Measurements from ENCODE around the gene MRPL16.
"Not testable (repeated sequence)": the region's sequence is repeated elsewhere in the genome, so short reads cannot be mapped to it uniquely, and the experiment has no call there.

MRPL16 gene

GRCh38 chr11:59791639-59792038, 18.9 kb downstream of the MRPL16 start:
- TF ChIP-seq BHLHE40 (IDR thresholded peaks at IDR 0.05; ENCODE audit: borderline replicate concordance) (no peak), FOXK2 (IDR thresholded peaks at IDR 0.05) (no peak), ARNT (IDR thresholded peaks at IDR 0.05) (no peak), TARDBP (IDR thresholded peaks at IDR 0.05) (no peak), L3MBTL2 (conservative IDR thresholded peaks at IDR 0.05) (no peak), CTBP1 (IDR thresholded peaks at IDR 0.05; ENCODE audit: borderline replicate concordance) (no peak), HDGF (IDR thresholded peaks at IDR 0.05; ENCODE audit: borderline replicate concordance) (no peak), LEF1 (IDR thresholded peaks at IDR 0.05; ENCODE audit: borderline replicate concordance) (no peak)
- TF ChIP-seq, protein P1, sequence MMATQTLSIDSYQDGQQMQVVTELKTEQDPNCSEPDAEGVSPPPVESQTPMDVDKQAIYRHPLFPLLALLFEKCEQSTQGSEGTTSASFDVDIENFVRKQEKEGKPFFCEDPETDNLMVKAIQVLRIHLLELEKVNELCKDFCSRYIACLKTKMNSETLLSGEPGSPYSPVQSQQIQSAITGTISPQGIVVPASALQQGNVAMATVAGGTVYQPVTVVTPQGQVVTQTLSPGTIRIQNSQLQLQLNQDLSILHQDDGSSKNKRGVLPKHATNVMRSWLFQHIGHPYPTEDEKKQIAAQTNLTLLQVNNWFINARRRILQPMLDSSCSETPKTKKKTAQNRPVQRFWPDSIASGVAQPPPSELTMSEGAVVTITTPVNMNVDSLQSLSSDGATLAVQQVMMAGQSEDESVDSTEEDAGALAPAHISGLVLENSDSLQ (IDR thresholded peaks at IDR 0.05): no peak
- ChIA-PET POLR2A (no interaction called here), CTCF (no interaction called here)
- no peak for DNase-seq (ENCODE audit: extremely low spot score)

- TF ChIP-seq, protein P1 (IDR thresholded peaks at IDR 0.05): no peak
- TF ChIP-seq NFRKB (IDR thresholded peaks at IDR 0.05): no peak
- TF ChIP-seq ZNF384 (IDR thresholded peaks at IDR 0.05): no peak
- TF ChIP-seq ELF4 (IDR thresholded peaks at IDR 0.05): no peak
- TF ChIP-seq ARNT (IDR thresholded peaks at IDR 0.05): no peak
- no peak for TF ChIP-seq SUZ12 (IDR thresholded peaks at IDR 0.05)
- ChIA-PET CTCF (no interaction called here), POLR2A (interaction anchor here (2.0 kb wide), 1 partner anchor 32 kb away, joined by 11 read pairs; the partner anchor contains the start of gene STX3)
- DNase-seq (ENCODE audit: extremely low spot score): no peak
Observed at GRCh38 chr11:59787816-59788215, 22.8 kb downstream of the MRPL16 start.

DNA sequence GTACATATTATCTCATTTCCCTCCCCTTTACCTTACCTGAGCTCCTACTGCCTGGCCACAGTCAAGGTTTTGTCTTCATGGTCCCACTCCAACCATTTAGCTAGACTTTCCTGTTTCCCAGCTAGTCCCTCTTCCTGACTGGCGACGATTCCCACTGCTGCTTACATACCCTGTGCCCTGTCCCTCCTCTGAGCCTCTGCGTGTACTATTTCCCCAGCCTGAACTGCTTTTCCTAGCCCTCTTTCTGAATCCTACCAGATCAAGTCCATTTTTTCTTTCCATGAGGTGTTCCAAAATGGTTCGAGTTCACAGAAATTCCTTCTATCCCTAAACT, 23.4 kb downstream of the MRPL16 start:
- CTCF ChIA-PET: interaction anchor here (0.7 kb wide), 1 partner anchor 22 kb away, joined by 4 read pairs; no protein-coding TSS in a partner anchor
- TF ChIP-seq BHLHE40 (IDR thresholded peaks at IDR 0.05; ENCODE audit: borderline replicate concordance): no peak
- no peak for TF ChIP-seq FOXA1 (IDR thresholded peaks at IDR 0.05)
- no peak for TF ChIP-seq FOXK2 (IDR thresholded peaks at IDR 0.05)
- TF ChIP-seq FOXM1 (IDR thresholded peaks at IDR 0.05; ENCODE audit: borderline replicate concordance): no peak
- TF ChIP-seq, protein P1 (IDR thresholded peaks at IDR 0.05): no peak
- no peak for TF ChIP-seq SUZ12 (IDR thresholded peaks at IDR 0.05)
- no peak for TF ChIP-seq SP1 (IDR thresholded peaks at IDR 0.05)
- TF ChIP-seq L3MBTL2 (conservative IDR thresholded peaks at IDR 0.05): no peak
- no peak for TF ChIP-seq NFRKB (IDR thresholded peaks at IDR 0.05)
- TF ChIP-seq LEF1 (IDR thresholded peaks at IDR 0.05; ENCODE audit: borderline replicate concordance): no peak
- TF ChIP-seq ARNT (IDR thresholded peaks at IDR 0.05): no peak
- no peak for TF ChIP-seq TARDBP (IDR thresholded peaks at IDR 0.05)
- no peak for TF ChIP-seq ZNF384 (IDR thresholded peaks at IDR 0.05)
- no peak for TF ChIP-seq HDGF (IDR thresholded peaks at IDR 0.05; ENCODE audit: borderline replicate concordance)
- no peak for TF ChIP-seq ELF4 (IDR thresholded peaks at IDR 0.05)
- no peak for TF ChIP-seq CTBP1 (IDR thresholded peaks at IDR 0.05; ENCODE audit: borderline replicate concordance)
- DNase-seq (ENCODE audit: extremely low spot score): no peak
- POLR2A ChIA-PET: interaction anchor here (2.0 kb wide), 1 partner anchor 32 kb away, joined by 11 read pairs; the partner anchor contains the start of gene STX3

- ChIA-PET POLR2A (interaction anchor here (2.0 kb wide), 1 partner anchor 30 kb away, joined by 11 read pairs; the partner anchor contains the start of gene STX3), CTCF (no interaction called here)
- no peak for DNase-seq (ENCODE audit: extremely low spot score)
- TF ChIP-seq CTBP1 (IDR thresholded peaks at IDR 0.05; ENCODE audit: borderline replicate concordance): no peak
- TF ChIP-seq TARDBP (IDR thresholded peaks at IDR 0.05): no peak
- no peak for TF ChIP-seq ELF4 (IDR thresholded peaks at IDR 0.05)
- TF ChIP-seq HDGF (IDR thresholded peaks at IDR 0.05; ENCODE audit: borderline replicate concordance): no peak
- TF ChIP-seq ARNT (IDR thresholded peaks at IDR 0.05): no peak
- TF ChIP-seq, protein P1 (IDR thresholded peaks at IDR 0.05): no peak
- TF ChIP-seq FOXA1 (IDR thresholded peaks at IDR 0.05): no peak
- TF ChIP-seq L3MBTL2 (conservative IDR thresholded peaks at IDR 0.05): no peak
- TF ChIP-seq FOXM1 (IDR thresholded peaks at IDR 0.05; ENCODE audit: borderline replicate concordance): no peak
- TF ChIP-seq LEF1 (IDR thresholded peaks at IDR 0.05; ENCODE audit: borderline replicate concordance): no peak
- TF ChIP-seq BHLHE40 (IDR thresholded peaks at IDR 0.05; ENCODE audit: borderline replicate concordance): no peak
- no peak for TF ChIP-seq NFRKB (IDR thresholded peaks at IDR 0.05)
- TF ChIP-seq FOXK2 (IDR thresholded peaks at IDR 0.05): no peak
- no peak for TF ChIP-seq ZNF384 (IDR thresholded peaks at IDR 0.05)
- no peak for TF ChIP-seq SUZ12 (IDR thresholded peaks at IDR 0.05)
Observed at GRCh38 chr11:59785818-59786217, 24.8 kb downstream of the MRPL16 start.

DNA sequence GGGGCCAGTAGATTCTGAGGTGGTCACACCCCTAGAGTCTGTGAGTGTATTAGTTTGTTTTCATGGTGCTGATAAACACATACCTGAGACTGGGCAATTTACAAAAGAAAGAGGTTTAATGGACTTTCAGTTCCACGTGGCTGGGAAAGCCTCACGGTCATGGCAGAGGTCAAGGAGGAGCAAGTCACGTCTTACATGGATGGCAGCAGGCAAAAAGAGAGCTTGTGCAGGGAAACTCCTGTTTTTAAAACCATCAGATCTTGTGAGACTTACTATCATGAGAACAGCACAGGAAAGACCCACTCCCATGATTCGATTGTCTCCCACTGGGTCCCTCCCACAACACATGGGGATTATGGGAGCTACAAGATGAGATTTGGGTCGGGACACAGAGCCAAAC, 26.1 kb downstream of the MRPL16 start:
- DNase-seq (ENCODE audit: extremely low spot score); CTCF ChIA-PET; POLR2A ChIA-PET: not testable (repeated sequence)

GRCh38 chr11:59783632-59784090, 26.9 kb downstream of the MRPL16 start:
- TF ChIP-seq ARNT (IDR thresholded peaks at IDR 0.05) (no peak), SUZ12 (IDR thresholded peaks at IDR 0.05) (no peak), HDGF (IDR thresholded peaks at IDR 0.05; ENCODE audit: borderline replicate concordance) (no peak), ELF4 (IDR thresholded peaks at IDR 0.05) (no peak), CTBP1 (IDR thresholded peaks at IDR 0.05; ENCODE audit: borderline replicate concordance) (no peak), TARDBP (IDR thresholded peaks at IDR 0.05) (no peak), ZNF384 (IDR thresholded peaks at IDR 0.05) (no peak), FOXK2 (IDR thresholded peaks at IDR 0.05) (no peak), LEF1 (IDR thresholded peaks at IDR 0.05; ENCODE audit: borderline replicate concordance) (no peak), FOXM1 (IDR thresholded peaks at IDR 0.05; ENCODE audit: borderline replicate concordance) (no peak), FOXA1 (IDR thresholded peaks at IDR 0.05) (no peak), NFRKB (IDR thresholded peaks at IDR 0.05) (no peak), SP1 (IDR thresholded peaks at IDR 0.05) (no peak), BHLHE40 (IDR thresholded peaks at IDR 0.05; ENCODE audit: borderline replicate concordance) (no peak), L3MBTL2 (conservative IDR thresholded peaks at IDR 0.05) (no peak)
- TF ChIP-seq, protein P1 (IDR thresholded peaks at IDR 0.05): no peak
- ChIA-PET CTCF (no interaction called here), POLR2A (no interaction called here)
- no peak for DNase-seq (ENCODE audit: extremely low spot score)

Measured in HEK293T (cell line).